Erythroblast (primary cell): Measurements from ENCODE around the gene PLPP7.

Experiments used
- DNase-seq, 2 experiments: peaks; one replicate each; lab custom pipeline; 2025; lab: John Stamatoyannopoulos, UW
- GATA1 ChIP-seq: IDR thresholded peaks from 2 replicates; pipeline ENCODE4 v1.6.1; 2011; ENCODE audit warnings: low read depth, mild to moderate bottlenecking, control low read depth, low read length, moderate library complexity
- POLR2A ChIP-seq: IDR thresholded peaks from 2 replicates; pipeline ENCODE4 v1.6.1; 2011; ENCODE audit warnings: mild to moderate bottlenecking, low read length

The PLPP7 gene

DNA sequence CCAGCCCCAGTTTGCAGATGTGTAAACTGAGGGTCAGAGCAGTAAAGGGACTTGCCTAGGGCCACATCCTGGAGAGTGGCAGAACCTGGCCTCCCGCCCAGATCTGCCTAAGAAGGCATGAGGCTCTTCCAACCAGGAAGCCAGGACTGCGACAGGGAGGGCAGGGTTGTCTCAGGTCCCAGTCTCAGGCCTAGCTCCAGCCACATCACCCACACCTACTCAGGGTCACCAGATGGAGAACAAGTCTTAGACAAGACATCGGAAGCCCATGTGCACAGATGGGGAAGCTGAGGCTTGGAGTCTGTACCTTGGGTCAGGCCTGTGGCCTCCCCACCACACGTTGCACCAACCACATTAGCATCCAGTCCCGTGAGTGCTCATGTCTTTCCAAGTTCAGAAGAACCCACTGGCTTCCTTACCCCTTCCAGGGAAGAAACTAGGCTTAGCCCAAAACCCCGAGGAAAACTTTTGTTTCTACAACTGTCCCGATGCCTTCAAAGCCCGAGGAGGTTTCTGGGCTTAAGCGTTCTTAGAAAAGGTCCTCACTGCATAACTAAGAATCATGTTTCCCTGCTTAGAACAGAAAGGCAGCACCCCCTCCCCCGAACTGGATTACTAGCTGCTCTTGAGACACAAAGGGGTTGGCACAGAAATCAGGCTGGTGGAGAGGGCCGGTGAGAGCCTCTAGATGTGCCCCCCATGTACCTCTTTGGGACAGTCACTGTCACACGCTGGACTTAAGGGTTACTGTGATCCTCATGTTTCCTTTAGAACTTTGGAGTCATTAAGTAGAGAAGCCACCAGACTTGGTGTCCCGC lies 15.5 kb upstream of the PLPP7 start:
- TF ChIP-seq POLR2A (no peak), GATA1 (no peak)
- DNase-seq, result peak; percentile 57 to 69

DNA sequence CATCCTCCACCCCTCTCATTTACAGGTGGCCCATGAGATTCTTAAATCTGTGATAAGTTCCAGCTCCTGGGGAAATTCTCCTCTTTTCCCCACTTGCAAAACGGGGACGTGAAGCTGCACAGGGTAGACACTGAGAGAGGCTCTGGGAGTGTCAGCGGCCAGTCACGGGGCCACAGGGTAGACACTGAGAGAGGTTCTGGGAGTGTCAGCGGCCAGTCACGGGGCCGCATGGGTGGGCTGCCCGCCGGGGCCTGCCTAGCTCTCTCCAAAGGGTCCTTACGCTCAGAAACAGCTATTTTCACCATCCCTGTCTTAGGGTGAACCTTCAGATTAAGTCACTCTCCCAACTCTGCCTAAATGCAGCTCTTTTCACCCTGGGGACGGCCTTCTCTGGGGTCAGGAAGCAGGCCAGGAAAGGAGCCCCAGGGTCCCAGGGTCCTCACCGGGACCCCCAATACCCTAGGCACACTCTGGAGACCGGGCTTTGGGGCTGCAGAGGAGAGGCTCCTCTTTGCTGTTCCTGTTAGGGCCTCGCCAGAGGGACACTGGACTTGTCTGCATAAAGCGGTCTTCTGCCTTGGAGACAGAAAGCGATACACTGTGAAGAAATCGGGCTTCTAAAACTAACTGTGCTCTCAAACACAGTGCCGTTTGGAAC lies 14.7 kb upstream of the PLPP7 start:
- peak; percentile 73 to 76 for DNase-seq
- TF ChIP-seq GATA1 (no peak), POLR2A (peak; percentile 68)

DNA sequence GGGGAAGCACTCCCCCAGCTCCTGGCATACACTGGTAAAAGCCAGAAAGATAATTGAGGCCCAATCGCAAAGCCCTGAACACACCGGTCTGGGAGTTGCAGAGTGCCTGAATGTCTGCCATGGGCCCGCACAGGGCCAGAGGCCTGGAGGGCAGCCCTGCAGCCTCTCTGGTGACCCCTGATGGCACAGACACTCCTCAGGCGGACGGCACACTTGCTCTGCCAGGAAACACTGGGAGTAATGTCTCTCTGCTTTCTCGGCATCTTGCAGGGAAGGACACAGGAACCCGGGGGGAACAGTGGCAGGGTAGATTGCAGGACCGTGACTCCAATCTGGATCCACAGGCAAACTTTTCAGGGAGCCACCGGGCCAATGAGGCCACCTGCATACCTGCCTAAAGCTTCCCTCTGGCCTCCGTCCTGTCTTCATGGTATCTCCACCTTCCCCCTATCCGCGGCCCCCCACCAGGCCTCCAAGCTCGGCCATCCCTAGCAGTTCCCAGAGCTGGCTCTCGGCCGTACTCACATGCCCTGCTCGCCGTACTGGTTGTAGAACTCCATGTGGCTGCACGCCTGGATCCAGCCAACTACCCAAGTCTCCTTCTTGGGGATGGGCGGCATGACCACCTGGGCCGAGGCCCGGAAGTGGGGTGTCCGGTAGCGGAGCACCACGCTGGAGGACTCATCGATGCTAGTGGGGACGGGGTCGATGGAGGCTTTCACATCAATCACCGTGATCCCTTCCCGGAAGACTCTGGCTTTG lies 14.0 kb upstream of the PLPP7 start:
- peak; percentile 78 to 80 for DNase-seq
- TF ChIP-seq GATA1, result no peak
- TF ChIP-seq POLR2A, result peak; percentile 24

DNA sequence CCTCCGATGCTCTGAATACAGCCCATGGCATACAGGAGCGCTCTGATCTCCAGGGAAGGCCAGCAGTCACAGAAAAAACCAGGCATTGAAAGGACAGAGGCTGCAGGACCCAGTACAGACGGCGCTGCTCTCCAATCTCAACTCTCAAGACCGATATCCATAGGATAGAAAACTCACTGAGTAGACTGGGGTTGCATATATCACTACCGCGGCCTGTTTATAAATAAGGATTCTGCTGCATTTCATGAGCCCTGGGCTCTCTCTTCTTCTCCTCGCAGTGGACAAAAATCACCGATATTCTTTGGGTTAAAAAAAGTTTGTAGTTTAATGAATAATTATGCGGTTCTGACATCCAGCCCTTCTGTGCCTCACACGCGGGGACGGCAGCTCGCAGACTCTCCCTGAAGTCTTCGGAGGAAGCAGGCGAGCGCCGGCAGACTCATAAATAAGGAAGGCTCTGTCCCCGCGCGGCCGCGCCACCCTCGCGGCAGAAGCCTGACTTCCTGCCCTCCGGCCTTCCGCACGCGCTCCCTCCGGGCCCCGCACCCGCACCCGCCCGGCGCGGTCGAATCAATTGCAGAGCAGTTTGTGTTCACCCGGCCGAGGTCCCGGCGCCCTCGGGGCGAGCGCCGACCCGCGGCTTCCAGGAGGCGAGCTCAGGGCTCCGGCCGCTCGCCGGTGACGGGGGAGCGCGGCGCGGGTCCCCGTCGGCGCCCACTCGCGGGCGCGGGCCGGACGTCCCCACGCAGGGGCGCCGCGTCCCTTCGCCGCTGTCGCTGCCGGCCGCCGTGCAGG lies 13.2 kb upstream of the PLPP7 start, which contains the start of gene FAM78A:
FAM78A (minus strand) TSS at position 417 of the 795 bp plus-strand sequence; CDS start at position 86, 331 bp downstream.
- DNase-seq, result peak; percentile 71 to 80
- no peak for TF ChIP-seq POLR2A
- TF ChIP-seq GATA1, result no peak

DNA sequence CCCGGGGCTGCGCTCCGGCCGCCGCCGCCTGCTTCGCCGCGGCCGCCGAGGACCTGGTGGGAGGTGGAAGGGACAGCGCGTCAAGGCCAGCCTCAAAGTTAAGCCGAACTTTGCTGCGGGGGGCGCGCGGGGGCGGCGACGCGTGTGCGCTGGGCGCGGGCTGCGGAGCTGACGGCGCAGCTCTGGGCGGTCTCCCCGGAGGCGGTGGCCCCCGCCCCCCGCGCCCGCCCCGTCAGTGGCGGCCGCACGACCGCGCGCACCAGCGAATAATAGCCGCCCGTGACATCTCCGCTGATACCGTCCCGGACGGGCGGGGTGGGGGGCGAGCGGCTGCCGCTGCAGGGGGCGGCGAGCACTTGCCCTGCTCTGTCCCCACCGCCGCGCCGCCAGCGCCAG lies 12.6 kb upstream of the PLPP7 start:
- peak; percentile 80 to 85 for DNase-seq
- no peak for TF ChIP-seq GATA1
- peak; percentile 41 for TF ChIP-seq POLR2A

DNA sequence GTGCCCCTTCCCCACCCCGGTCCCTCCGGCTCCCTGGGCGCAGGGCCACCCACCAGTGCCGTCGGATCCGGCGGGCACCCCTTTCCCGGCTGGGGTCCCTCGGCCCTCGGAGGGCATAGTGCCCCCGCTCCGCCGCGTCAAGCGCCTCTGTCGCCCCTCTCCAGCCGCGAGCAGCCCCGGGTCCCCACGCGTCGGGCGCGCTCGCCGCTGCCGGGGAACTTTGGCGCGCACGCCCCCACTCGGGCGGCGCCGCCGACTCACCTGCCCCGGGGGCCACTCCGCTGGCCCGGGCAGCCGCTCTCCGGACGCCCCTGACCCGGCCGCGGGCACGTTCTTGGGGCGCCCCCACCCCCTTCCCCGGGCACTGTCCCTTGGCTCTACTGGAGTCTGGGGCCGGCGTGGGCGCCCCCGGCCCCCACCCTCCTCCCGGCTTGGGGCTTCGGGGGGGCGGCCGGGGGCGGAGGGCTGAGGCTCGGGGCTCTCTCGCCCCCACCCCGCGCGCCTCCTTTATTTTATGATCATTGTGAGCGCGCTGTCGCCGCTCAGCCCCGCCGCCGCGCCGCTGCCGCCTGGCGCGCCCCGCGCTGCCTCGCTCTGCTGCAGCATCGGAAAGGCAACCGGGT lies 12.1 kb upstream of the PLPP7 start:
- no peak for TF ChIP-seq POLR2A
- DNase-seq, result peak; percentile 45 to 61

DNA sequence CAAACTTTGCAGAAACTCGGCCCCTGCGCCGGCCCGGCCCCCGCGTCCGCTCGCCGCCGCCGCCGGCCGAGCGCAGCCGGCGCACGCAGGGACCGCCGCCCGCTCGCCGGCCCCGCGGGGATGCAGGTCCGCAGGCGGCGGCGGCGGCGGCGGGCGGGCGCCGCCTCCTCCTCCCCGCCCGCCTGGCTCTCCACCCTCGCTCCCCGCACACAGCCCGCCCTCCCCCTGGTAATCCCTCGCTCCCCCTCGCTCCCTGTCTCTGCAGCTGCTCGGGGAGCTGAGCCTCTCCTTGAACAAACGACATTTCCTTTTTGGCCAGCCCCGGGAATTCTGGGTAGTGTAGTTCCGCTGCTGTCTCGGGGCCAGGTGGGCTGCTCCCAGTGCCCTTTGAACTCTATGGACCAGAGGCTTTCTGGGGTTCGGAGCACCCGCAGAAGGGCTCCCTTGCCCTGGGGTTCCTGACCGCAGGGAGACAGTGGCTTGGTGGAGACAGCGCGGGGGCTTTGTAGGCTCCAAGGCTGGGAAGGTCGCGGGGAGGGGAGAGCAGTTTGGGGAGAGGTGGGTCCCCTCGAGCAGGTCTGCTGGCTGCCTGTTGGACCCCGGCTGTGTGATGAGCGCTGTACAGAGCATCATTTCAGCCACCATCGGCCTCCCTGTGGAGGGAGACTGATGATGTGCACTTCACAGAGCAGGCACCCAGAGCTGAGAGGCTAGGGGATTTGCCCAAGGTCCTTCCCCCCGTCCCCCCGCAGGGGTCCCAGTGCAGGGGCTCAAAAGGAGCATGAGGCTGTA lies 11.4 kb upstream of the PLPP7 start:
- no peak for TF ChIP-seq GATA1
- peak; percentile 84 to 89 for DNase-seq

DNA sequence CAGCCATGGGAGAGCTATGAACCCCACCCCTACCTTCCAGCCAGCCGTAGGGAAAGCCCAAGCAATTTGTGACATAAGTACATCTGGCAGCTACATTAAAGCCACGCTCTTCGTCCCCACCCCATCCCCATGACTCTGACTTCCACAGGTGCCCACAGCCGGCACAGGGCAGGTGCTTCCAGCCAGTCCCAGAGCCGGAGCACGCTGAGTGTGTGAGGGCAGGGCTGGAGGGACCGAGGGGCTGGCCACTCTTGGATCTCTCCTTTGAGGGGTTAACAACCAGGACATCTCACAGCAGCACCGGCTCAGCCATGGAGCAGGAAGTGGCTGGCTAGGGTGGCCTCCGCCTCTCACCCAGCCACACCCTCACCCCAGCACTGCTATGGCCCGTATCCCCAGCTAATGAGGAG lies 10.8 kb upstream of the PLPP7 start:
- TF ChIP-seq GATA1 (no peak), POLR2A (no peak)
- peak; percentile 39 to 54 for DNase-seq

DNA sequence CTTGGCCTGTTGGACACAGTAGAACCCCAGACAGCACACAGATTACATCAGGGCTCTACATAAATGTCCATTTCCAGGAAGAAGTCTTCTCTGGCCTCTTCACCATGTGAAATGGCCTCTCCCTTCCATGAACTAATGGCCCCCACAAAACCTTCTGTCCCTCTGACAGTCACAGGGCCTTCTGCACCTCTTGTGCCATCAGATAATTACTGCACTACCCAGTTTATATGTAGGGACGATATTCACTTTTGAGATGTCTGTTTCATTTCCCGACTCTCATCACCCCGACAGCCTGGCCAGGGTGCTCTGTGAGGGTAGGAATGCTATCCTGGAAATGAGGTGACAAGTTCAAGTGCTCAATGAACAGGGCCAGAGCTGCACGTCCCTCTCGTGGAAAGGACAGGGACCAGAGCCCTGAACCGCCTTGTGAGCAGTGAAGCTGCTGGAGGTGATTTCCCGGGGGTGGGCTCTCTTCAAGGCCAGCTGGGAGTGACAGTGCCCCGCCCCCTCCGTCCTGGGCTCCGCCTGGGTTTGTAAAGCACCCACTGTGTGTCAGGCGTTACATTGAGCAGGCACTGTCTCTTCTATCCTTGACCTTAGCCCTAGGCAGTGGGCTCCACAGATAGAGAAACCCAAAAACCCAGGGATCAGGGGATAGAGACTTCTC lies 10.2 kb upstream of the PLPP7 start:
- DNase-seq, result no peak
- no peak for TF ChIP-seq POLR2A

DNA sequence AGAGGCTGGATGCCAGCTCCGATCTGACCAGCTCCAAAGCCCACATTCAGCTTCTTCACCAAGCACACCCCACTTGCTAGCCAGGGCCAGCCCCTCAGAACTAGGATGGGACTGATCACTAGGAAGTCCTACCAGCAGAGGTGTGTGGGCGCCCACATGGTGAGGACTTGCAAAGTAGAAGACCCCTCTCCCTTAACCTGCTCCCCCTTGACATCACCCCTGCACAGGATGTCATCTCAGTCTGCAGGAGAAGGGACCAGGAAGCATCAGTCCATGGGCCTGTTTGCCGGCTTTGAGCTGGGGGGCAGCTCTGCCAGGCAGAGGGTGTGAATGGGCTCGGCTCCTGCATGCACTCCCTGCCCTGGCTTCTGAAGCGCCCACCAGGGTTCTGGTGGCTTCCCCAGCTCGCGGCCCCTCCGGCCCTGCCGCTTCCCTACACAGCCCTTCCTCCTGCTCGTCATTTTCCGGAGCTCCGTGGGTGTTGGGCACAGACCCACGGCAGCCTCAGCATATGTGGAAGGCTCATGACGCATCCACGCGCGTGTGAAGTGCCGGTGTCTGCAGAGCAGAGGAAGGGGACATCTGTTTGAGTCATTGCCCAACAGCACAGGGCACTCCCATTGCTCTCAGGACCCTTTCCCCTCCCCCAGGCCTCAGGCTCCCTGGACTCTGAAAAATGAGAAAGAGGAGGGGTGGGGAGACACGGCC lies 9.5 kb upstream of the PLPP7 start:
- TF ChIP-seq POLR2A (no peak), GATA1 (no peak)
- no peak for DNase-seq

DNA sequence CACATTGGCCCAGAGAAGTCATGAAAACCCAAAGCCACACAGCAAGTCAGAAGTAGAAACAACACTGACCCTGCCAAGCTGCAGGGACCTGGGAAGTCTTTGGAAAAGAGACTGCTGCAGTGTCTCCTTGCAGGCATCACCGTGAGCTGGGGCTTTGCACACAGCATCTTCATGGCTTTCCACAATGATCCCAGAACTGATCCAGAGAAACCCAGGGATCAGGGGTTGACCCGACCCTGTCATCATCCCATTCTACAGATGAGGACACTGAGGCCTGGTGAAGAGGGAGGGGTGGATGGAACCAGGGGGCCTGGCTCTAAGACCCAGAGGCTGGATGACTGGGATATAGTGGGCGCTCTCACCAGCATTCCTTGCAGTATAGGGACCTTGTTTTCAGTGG lies 8.9 kb upstream of the PLPP7 start:
- DNase-seq, result no peak
- TF ChIP-seq POLR2A, result no peak
- no peak for TF ChIP-seq GATA1
